Left ventricle myocardium superior (tissue), 1 donor: Measurements from ENCODE around the gene ARHGEF40. TPM values are rescaled to one million over a fixed set of nuclear protein-coding genes. Genes with fewer than 3 reads are reported as not detected.

Source experiments
- ATAC-seq: fragments of 200-7000 bp; cut with Tn5 transposase; one replicate; pipeline ENCODE4 v1.9.1; 2020; ENCODE audit warnings: mild to moderate bottlenecking, moderate library complexity
- DNase-seq: peaks from one replicate; pipeline ENCODE4 v3.0.0-alpha.2; 2020
- intact Hi-C: fragments of 100-400 bp; cut with micrococcal nuclease; formaldehyde crosslinking; loops from one replicate; pipeline ENCODE4 v1.11.0; 2022
- total RNA-seq: library from RNA; stranded (reverse); fragmentation: NEBNext Ultra II Directional; extraction: Animal tissue kit (Norgen Biotek cat#: 25700); gene quantifications from one replicate; pipeline ENCODE4 v1.2.1, GENCODE V29; 2021
- donor health status: DM: no; HTN: yes; CAD: no; lungs with severe emphysema.

ARHGEF40 gene
- total RNA-seq, 1 donor from 2014 or later, result 23.1 TPM

GRCh38 chr14:21072781-21073339 is 2.8 kb downstream of the ARHGEF40 start:
- ATAC-seq (no peak), DNase-seq (no peak)
- intact Hi-C loops, result loop anchor here (10.0 kb wide), 1 partner anchor 58 kb away; no protein-coding TSS in a partner anchor

GRCh38 chr14:21073921-21074320 is 3.8 kb downstream of the ARHGEF40 start:
- ATAC-seq, result no peak
- intact Hi-C loops, result loop anchor here (10.0 kb wide), 1 partner anchor 59 kb away; no protein-coding TSS in a partner anchor
- DNase-seq, result no peak

GRCh38 chr14:21074398-21075272 is 4.5 kb downstream of the ARHGEF40 start:
- intact Hi-C loops, result loop anchor here (10.0 kb wide), 1 partner anchor 60 kb away; no protein-coding TSS in a partner anchor
- DNase-seq, result no peak
- ATAC-seq, result no peak

GRCh38 chr14:21075719-21076437 is 5.8 kb downstream of the ARHGEF40 start:
- ATAC-seq (no peak), DNase-seq (no peak)
- intact Hi-C loops, result loop anchor here (10.0 kb wide), 1 partner anchor 61 kb away; no protein-coding TSS in a partner anchor

GRCh38 chr14:21077672-21078071 is 7.6 kb downstream of the ARHGEF40 start:
- DNase-seq, result no peak
- ATAC-seq, result no peak
- intact Hi-C loops, result loop anchor here (10.0 kb wide), 1 partner anchor 63 kb away; no protein-coding TSS in a partner anchor

GRCh38 chr14:21078287-21078686 is 8.2 kb downstream of the ARHGEF40 start:
- ATAC-seq (no peak), DNase-seq (no peak)
- intact Hi-C loops, result loop anchor here (10.0 kb wide), 1 partner anchor 63 kb away; no protein-coding TSS in a partner anchor

GRCh38 chr14:21078726-21079125 is 8.6 kb downstream of the ARHGEF40 start:
- DNase-seq (no peak), ATAC-seq (no peak)

GRCh38 chr14:21081521-21082142 is 11.5 kb downstream of the ARHGEF40 start:
- intact Hi-C loops, result no loop called here
- no peak for DNase-seq
- no peak for ATAC-seq

More at GRCh38 chr14:21078726-21079125, 8.6 kb downstream of the ARHGEF40 start:
- intact Hi-C loops, result loop anchor here (10.0 kb wide), 1 partner anchor 64 kb away; no protein-coding TSS in a partner anchor

GRCh38 chr14:21083565-21084325 is 13.6 kb downstream of the ARHGEF40 start:
- no peak for DNase-seq
- no peak for ATAC-seq
- intact Hi-C loops, result no loop called here

GRCh38 chr14:21084396-21084795 is 14.3 kb downstream of the ARHGEF40 start:
- intact Hi-C loops, result no loop called here
- ATAC-seq, result no peak
- no peak for DNase-seq

GRCh38 chr14:21084998-21085853 is 15.1 kb downstream of the ARHGEF40 start:
- ATAC-seq (peak; percentile 75), DNase-seq (peak; percentile 70)
- intact Hi-C loops, result no loop called here

- DNase-seq (no peak), ATAC-seq (no peak)
- intact Hi-C loops, result no loop called here
These were observed 16.8 kb downstream of the ARHGEF40 start for GRCh38 chr14:21086908-21087293.

- ATAC-seq, result peak; percentile 20
These were observed 17.4 kb downstream of the ARHGEF40 start for GRCh38 chr14:21087294-21088091.

GRCh38 chr14:21088687-21089086 is 18.6 kb downstream of the ARHGEF40 start:
- no peak for ATAC-seq
- intact Hi-C loops, result no loop called here
- DNase-seq, result no peak

More at GRCh38 chr14:21087294-21088091, 17.4 kb downstream of the ARHGEF40 start:
- DNase-seq, result peak; percentile 42
- intact Hi-C loops, result no loop called here

- DNase-seq (no peak), ATAC-seq (no peak)
- intact Hi-C loops, result no loop called here
These were observed 19.2 kb downstream of the ARHGEF40 start for GRCh38 chr14:21089271-21089670.

GRCh38 chr14:21089877-21090193 is 19.7 kb downstream of the ARHGEF40 start:
- no peak for ATAC-seq
- no peak for DNase-seq
- intact Hi-C loops, result no loop called here
